Suprapubic skin (tissue), 4 donors: ENCODE data around the gene HPGDS.

Experiments used
- EP300 ChIP-seq: sonication (generic); formaldehyde crosslinking; IDR thresholded peaks from one replicate; pipeline ENCODE4 v1.6.1; 2017; ENCODE audit warnings: antibody characterized with exemption
- POLR2A ChIP-seq, 2 donors: fragments of 450-650 bp; IDR thresholded peaks; one replicate each; pipeline ENCODE4 v1.6.1; 2017; ENCODE audit warnings: antibody characterized with exemption in 2 of 2, mild to moderate bottlenecking in 2 of 2, moderate library complexity in 2 of 2
- POLR2AphosphoS5 ChIP-seq, 3 donors: sonication (generic); formaldehyde crosslinking; IDR thresholded peaks; one replicate each; pipeline ENCODE4 v1.6.1; 2017; ENCODE audit warnings: antibody characterized with exemption in 3 of 3
- TF ChIP-seq, protein P1 (sequence below), 2 donors: fragments of 200-600 bp in 1 of 2; fragments of 450-650 bp in 1 of 2; sonication (generic) in 1 of 2; IDR thresholded peaks; one replicate each; pipeline ENCODE4 v1.5.1; 2016 to 2019; ENCODE audit warnings: antibody characterized with exemption in 2 of 2, mild to moderate bottlenecking in 1 of 2, moderate library complexity in 1 of 2

DNA sequence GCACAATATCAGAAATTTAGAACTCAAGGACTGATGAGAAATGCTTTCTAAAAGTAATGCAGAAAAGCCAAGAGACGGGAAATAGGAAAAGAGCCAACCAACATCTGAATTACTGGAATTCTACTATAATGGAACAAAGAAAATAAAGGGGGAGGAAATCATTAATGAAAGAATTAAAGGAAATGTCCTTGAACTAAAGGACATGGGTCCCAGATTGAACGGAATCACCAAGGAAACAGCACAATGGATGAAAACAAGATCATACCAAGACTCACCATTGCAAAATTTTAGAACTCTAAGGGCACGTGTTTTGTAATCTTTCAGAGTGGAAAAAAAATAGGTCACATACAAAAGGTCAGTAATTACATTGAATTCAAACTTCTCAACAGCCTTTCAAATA is 35.9 kb downstream of the HPGDS start:
- TF ChIP-seq, protein P1, sequence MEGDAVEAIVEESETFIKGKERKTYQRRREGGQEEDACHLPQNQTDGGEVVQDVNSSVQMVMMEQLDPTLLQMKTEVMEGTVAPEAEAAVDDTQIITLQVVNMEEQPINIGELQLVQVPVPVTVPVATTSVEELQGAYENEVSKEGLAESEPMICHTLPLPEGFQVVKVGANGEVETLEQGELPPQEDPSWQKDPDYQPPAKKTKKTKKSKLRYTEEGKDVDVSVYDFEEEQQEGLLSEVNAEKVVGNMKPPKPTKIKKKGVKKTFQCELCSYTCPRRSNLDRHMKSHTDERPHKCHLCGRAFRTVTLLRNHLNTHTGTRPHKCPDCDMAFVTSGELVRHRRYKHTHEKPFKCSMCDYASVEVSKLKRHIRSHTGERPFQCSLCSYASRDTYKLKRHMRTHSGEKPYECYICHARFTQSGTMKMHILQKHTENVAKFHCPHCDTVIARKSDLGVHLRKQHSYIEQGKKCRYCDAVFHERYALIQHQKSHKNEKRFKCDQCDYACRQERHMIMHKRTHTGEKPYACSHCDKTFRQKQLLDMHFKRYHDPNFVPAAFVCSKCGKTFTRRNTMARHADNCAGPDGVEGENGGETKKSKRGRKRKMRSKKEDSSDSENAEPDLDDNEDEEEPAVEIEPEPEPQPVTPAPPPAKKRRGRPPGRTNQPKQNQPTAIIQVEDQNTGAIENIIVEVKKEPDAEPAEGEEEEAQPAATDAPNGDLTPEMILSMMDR (IDR thresholded peaks at IDR 0.05), result no peak
- no peak for TF ChIP-seq POLR2AphosphoS5 (IDR thresholded peaks at IDR 0.05)
- no peak for TF ChIP-seq EP300
- TF ChIP-seq POLR2A (IDR thresholded peaks at IDR 0.05), result no peak
